Osteoblast (primary cell): ENCODE results near the gene GRB14. TPM values are rescaled to one million over a fixed set of nuclear protein-coding genes. Genes with fewer than 3 reads are reported as not detected.

Experiments used
- DNase-seq: peaks from one replicate; pipeline ENCODE4 v3.0.0; 2011; ENCODE audit warnings: low spot score, mixed read lengths; ENCODE audit not compliant: insufficient read length; ENCODE audit errors: missing footprints
- H2AFZ ChIP-seq: 2 replicates; pipeline ENCODE4 v1.6.0; 2011; ENCODE audit warnings: mild to moderate bottlenecking, low read length
- H3K27ac ChIP-seq: 2 replicates; pipeline ENCODE4 v1.5.1; 2011; ENCODE audit warnings: mild to moderate bottlenecking, low read depth, low read length, moderate library complexity
- H3K27me3 ChIP-seq: 2 replicates; pipeline ENCODE4 v1.6.0; 2012; ENCODE audit warnings: mild to moderate bottlenecking, control low read depth, inconsistent platforms, low read length, moderate library complexity; ENCODE audit not compliant: insufficient read depth
- H3K36me3 ChIP-seq: 2 replicates; pipeline ENCODE4 v1.5.1; 2011; ENCODE audit warnings: mild to moderate bottlenecking, low read length, control low read depth, moderate library complexity; ENCODE audit not compliant: insufficient read depth
- H3K4me1 ChIP-seq: 2 replicates; pipeline ENCODE4 v1.5.1; 2011; ENCODE audit warnings: mild to moderate bottlenecking, low read length, control low read depth, moderate library complexity; ENCODE audit not compliant: insufficient read depth
- H3K4me2 ChIP-seq: 2 replicates; pipeline ENCODE4 v1.6.0; 2011; ENCODE audit warnings: mild to moderate bottlenecking, low read length; ENCODE audit not compliant: insufficient read depth
- H3K4me3 ChIP-seq: fragments of 200-600 bp; sonication (generic); 3 replicates; pipeline ENCODE4 v1.5.1; 2012; ENCODE audit warnings: mild to moderate bottlenecking, low read length, inconsistent platforms; ENCODE audit not compliant: insufficient read depth
- H3K79me2 ChIP-seq: 2 replicates; pipeline ENCODE4 v1.6.0; 2012; ENCODE audit warnings: mild to moderate bottlenecking, low read length, control low read depth, inconsistent platforms; ENCODE audit not compliant: insufficient read depth
- H3K9me3 ChIP-seq: 2 replicates; pipeline ENCODE4 v1.5.1; 2011; ENCODE audit warnings: low read depth, low read length, control low read depth
- H4K20me1 ChIP-seq: 2 replicates; pipeline ENCODE4 v1.6.0; 2012; ENCODE audit warnings: mild to moderate bottlenecking, low read length, control low read depth; ENCODE audit not compliant: insufficient read depth
- total RNA-seq: library from RNA; depleted of rRNA; stranded (reverse); fragments of >200 nt; gene quantifications from 2 replicates; pipeline ENCODE4 v1.2.3, GENCODE V29; 2012
- TF ChIP-seq, protein P1 (sequence below): IDR thresholded peaks from 2 replicates; pipeline ENCODE4 v1.5.1; 2011; ENCODE audit warnings: mild to moderate bottlenecking, low read depth, low read length, moderate library complexity; ENCODE audit errors: extremely low read depth

Gene GRB14
- total RNA-seq, 1 donor: 0.72 TPM

GRCh38 chr2:164515734-164516133, 105.5 kb downstream of the GRB14 start:
- Histone ChIP-seq H3K27ac (no peak overlapping the region), H3K4me3 (no peak overlapping the region), H3K4me1 (no peaks in the 10 kb centered on the region), H3K79me2 (no peaks in the 10 kb centered on the region), H3K4me2 (no peak overlapping the region), H3K36me3 (no peaks in the 10 kb centered on the region), H3K27me3 (no peaks in the 10 kb centered on the region), H4K20me1 (no peaks in the 10 kb centered on the region), H3K9me3 (no peaks in the 10 kb centered on the region), H2AFZ (no peak overlapping the region)
- TF ChIP-seq, protein P1, sequence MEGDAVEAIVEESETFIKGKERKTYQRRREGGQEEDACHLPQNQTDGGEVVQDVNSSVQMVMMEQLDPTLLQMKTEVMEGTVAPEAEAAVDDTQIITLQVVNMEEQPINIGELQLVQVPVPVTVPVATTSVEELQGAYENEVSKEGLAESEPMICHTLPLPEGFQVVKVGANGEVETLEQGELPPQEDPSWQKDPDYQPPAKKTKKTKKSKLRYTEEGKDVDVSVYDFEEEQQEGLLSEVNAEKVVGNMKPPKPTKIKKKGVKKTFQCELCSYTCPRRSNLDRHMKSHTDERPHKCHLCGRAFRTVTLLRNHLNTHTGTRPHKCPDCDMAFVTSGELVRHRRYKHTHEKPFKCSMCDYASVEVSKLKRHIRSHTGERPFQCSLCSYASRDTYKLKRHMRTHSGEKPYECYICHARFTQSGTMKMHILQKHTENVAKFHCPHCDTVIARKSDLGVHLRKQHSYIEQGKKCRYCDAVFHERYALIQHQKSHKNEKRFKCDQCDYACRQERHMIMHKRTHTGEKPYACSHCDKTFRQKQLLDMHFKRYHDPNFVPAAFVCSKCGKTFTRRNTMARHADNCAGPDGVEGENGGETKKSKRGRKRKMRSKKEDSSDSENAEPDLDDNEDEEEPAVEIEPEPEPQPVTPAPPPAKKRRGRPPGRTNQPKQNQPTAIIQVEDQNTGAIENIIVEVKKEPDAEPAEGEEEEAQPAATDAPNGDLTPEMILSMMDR: no peak
- no peak for DNase-seq

DNA sequence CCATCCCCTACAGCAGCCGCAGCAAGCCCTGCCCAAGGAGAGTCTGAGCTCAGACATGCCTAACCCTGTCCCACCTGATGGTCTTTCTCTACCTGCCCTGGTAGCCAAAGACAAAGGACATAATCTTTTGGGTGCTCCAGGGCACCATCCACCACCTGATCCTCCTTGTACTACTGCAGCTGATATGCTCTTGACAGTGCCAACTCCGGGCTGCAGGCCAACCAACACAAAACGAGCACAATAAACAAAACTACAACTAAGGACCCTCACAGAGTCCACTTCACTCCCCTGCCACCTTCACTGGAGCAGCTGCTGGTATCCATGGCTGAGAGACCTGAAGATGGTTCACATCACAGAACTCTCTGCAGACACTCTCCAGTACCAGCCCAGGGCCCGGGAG, 106.3 kb downstream of the GRB14 start:
- Histone ChIP-seq H2AFZ (no peak overlapping the region), H3K4me3 (no peak overlapping the region), H3K9me3 (no peaks in the 10 kb centered on the region), H3K27me3 (no peaks in the 10 kb centered on the region), H3K27ac (no peak overlapping the region), H4K20me1 (no peaks in the 10 kb centered on the region), H3K79me2 (no peaks in the 10 kb centered on the region), H3K4me1 (no peaks in the 10 kb centered on the region), H3K36me3 (no peaks in the 10 kb centered on the region), H3K4me2 (no peak overlapping the region)
- TF ChIP-seq, protein P1: no peak
- no peak for DNase-seq

GRCh38 chr2:164514491-164514890, 106.8 kb downstream of the GRB14 start:
- TF ChIP-seq, protein P1: no peak
- Histone ChIP-seq H3K9me3 (no peaks in the 10 kb centered on the region), H3K27ac (no peak overlapping the region), H2AFZ (no peak overlapping the region), H3K27me3 (no peaks in the 10 kb centered on the region), H3K4me1 (no peaks in the 10 kb centered on the region), H3K36me3 (no peaks in the 10 kb centered on the region), H3K4me3 (no peak overlapping the region), H3K79me2 (no peaks in the 10 kb centered on the region), H4K20me1 (no peaks in the 10 kb centered on the region), H3K4me2 (no peak overlapping the region)
- DNase-seq: no peak

- no peak overlapping the region for H3K4me3 ChIP-seq
- no peak overlapping the region for H3K27ac ChIP-seq
- no peaks in the 10 kb centered on the region for H3K36me3 ChIP-seq
- no peaks in the 10 kb centered on the region for H3K27me3 ChIP-seq
- no peak for DNase-seq
- H3K9me3 ChIP-seq: no peaks in the 10 kb centered on the region
- no peaks in the 10 kb centered on the region for H3K79me2 ChIP-seq
- no peak overlapping the region for H3K4me2 ChIP-seq
- H3K4me1 ChIP-seq: no peaks in the 10 kb centered on the region
- no peaks in the 10 kb centered on the region for H4K20me1 ChIP-seq
- H2AFZ ChIP-seq: no peak overlapping the region
- TF ChIP-seq, protein P1: no peak
Observed at GRCh38 chr2:164512871-164513270, 108.4 kb downstream of the GRB14 start.
